GF-D8 (cell line): Measurements from ENCODE around the gene KPTN.

Source experiments
- DNase-seq: peaks from one replicate; lab custom pipeline; 2025; lab: John Stamatoyannopoulos, UW

Gene KPTN

GRCh38 chr19:47469363-47469700 lies 14.7 kb downstream of the KPTN start:
- no peak for DNase-seq

GRCh38 chr19:47467914-47468313 lies 16.1 kb downstream of the KPTN start:
- no peak for DNase-seq

- no peak for DNase-seq
Observed at GRCh38 chr19:47465957-47466356, 18.1 kb downstream of the KPTN start.

- DNase-seq, result no peak
Observed at GRCh38 chr19:47464675-47465419, 19.2 kb downstream of the KPTN start.

GRCh38 chr19:47461876-47462275 lies 22.1 kb downstream of the KPTN start:
- DNase-seq, result no peak

GRCh38 chr19:47459477-47459876 lies 24.5 kb downstream of the KPTN start:
- DNase-seq, result no peak

- no peak for DNase-seq
Observed at GRCh38 chr19:47458672-47459071, 25.3 kb downstream of the KPTN start.

GRCh38 chr19:47456721-47457474 lies 27.1 kb downstream of the KPTN start:
- DNase-seq, result no peak

- DNase-seq, result no peak
Observed at GRCh38 chr19:47450478-47450877, 33.5 kb downstream of the KPTN start.

- no peak for DNase-seq
Observed at GRCh38 chr19:47448360-47448727, 35.7 kb downstream of the KPTN start.

- DNase-seq, result peak; percentile 84
Observed at GRCh38 chr19:47447470-47448359, 36.3 kb downstream of the KPTN start.

- peak; percentile 79 for DNase-seq
Observed at GRCh38 chr19:47446534-47447469, 37.2 kb downstream of the KPTN start.

GRCh38 chr19:47445937-47446402 lies 38.0 kb downstream of the KPTN start:
- peak; percentile 54 for DNase-seq

- no peak for DNase-seq
Observed at GRCh38 chr19:47445527-47445926, 38.5 kb downstream of the KPTN start.

GRCh38 chr19:47444388-47444821 lies 39.6 kb downstream of the KPTN start:
- DNase-seq, result no peak

- DNase-seq, result no peak
Observed at GRCh38 chr19:47443331-47443730, 40.7 kb downstream of the KPTN start.

- DNase-seq, result no peak
Observed at GRCh38 chr19:47438793-47439220, 45.2 kb downstream of the KPTN start.

- DNase-seq, result no peak
Observed at GRCh38 chr19:47437500-47437899, 46.5 kb downstream of the KPTN start.

- DNase-seq, result no peak
Observed at GRCh38 chr19:47436712-47437401, 47.2 kb downstream of the KPTN start.

- DNase-seq, result no peak
Observed at GRCh38 chr19:47435883-47436417, 48.1 kb downstream of the KPTN start.
